ENCODE data around the gene CD177.
"Not testable (repeated sequence)": the region's sequence is repeated elsewhere in the genome, so short reads cannot be mapped to it uniquely, and the experiment has no call there.

The CD177 gene

DNA sequence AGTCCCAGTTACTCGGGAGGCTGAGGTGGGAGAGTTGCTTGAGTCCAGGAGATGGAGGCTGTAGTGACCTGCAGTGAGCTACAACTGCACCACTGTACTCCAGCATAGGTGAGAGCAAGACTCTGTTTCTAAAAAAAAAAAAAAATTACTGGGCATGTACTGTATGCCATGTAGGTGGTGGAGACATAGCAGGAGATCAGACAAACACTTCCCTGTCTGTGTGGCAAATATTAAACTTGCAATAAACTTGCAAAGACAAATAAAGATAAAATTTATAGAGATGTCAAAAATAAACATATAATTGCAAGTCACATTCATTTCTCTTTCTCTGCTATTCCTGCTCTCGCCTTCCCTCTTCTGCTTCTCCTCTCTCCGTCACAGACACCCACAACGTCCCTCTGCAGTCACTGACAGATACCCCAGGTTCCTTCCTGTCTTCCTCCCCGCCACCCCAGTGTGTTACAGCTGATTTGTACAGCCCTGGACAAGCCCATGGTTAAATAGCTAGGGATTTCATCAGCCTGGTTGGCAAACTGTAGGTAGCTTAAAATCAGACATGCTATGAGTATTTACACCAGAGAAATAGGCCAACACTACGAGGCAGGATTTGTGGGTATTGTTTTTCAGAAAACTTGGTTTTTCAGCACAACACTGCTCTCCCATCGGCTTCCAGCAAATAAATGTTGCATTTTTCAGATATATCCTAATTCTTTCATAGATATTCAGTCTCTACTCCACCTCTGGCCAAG, 1.3 kb upstream of the CD177 start:
- Mint-ChIP-seq H3K9me3 (no peaks in the 10 kb centered on the region), H3K27me3 (peaks cover 4% of the 10 kb centered on the region), H3K4me1 (no peaks in the 10 kb centered on the region), H3K4me3 (no peak overlapping the region), H3K36me3 (no peaks in the 10 kb centered on the region), H3K27ac (no peak overlapping the region)

DNA sequence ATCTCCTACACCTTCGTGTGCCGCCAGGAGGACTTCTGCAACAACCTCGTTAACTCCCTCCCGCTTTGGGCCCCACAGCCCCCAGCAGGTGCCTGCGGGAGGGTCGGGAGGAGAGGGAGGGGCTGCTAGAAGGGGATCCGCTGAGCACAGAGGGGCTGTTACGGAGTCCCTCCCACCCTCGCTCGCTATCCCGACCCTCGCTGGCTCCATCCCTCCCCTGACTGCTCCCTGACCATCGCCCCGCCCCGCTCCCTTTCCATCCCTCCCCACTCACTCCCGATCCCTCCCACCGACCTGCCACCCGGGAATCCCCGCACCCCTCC, 780 bp downstream of the CD177 start:
- Mint-ChIP-seq H3K36me3 (no peaks in the 10 kb centered on the region), H3K4me3 (no peak overlapping the region), H3K9me3 (no peaks in the 10 kb centered on the region), H3K27ac (no peak overlapping the region), H3K4me1 (no peaks in the 10 kb centered on the region), H3K27me3 (peaks cover 3% of the 10 kb centered on the region)

DNA sequence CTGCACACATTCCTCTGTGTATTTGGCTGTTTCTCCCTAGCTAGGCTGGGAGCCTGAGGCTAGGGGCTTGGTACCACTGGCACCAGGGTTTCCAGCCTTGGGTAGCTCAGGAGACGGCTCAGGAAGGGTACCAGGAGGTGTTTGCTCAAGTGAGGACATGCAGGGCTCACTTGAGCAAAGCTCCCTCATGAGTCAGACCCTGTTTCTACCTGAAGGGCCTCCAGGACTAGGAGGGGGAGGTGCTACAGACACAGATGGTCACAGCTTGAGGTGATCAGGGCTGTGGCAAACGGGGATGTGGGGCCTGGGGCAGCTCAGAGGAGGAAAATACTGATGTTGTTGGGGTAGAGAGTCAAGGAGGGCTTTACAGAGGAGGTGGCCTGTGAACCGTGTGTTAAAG, 3.3 kb downstream of the CD177 start:
- not testable (repeated sequence) for H3K27me3 Mint-ChIP-seq, H3K9me3 Mint-ChIP-seq, H3K4me3 Mint-ChIP-seq, H3K4me1 Mint-ChIP-seq, H3K36me3 Mint-ChIP-seq, H3K27ac Mint-ChIP-seq

DNA sequence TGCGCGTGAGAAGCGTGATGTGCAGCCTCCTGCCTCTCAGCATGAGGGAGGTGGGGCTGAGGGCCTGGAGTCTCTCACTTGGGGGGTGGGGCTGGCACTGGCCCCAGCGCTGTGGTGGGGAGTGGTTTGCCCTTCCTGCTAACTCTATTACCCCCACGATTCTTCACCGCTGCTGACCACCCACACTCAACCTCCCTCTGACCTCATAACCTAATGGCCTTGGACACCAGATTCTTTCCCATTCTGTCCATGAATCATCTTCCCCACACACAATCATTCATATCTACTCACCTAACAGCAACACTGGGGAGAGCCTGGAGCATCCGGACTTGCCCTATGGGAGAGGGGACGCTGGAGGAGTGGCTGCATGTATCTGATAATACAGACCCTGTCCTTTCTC, 8.7 kb downstream of the CD177 start:
- H3K27ac Mint-ChIP-seq = no peak overlapping the region
- peaks cover 6% of the 10 kb centered on the region for H3K27me3 Mint-ChIP-seq
- H3K4me1 Mint-ChIP-seq = no peaks in the 10 kb centered on the region
- H3K4me3 Mint-ChIP-seq = no peak overlapping the region
- H3K36me3 Mint-ChIP-seq = no peaks in the 10 kb centered on the region
- no peaks in the 10 kb centered on the region for H3K9me3 Mint-ChIP-seq

DNA sequence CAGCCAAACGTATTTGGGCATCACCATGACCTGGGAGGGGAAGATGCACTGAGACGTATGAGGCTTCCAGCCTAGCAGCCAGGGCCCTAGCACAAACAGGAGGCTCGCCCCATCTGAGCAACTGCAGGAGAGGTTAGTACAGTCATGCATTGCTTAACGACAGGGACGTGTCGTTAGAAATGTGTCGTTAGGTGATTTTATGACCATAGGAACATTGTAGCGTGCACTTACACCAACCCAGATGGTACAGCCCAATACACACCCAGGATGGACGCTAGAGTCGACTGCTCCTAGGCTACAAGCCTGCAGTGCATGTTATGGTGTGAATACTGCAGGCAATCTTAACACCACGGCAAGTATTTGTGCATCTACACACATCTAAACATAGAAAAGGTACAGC, 9.3 kb downstream of the CD177 start:
- Mint-ChIP-seq H3K36me3 (no peaks in the 10 kb centered on the region), H3K4me1 (no peaks in the 10 kb centered on the region), H3K27me3 (peaks cover 6% of the 10 kb centered on the region), H3K27ac (no peak overlapping the region), H3K9me3 (no peaks in the 10 kb centered on the region), H3K4me3 (no peak overlapping the region)

DNA sequence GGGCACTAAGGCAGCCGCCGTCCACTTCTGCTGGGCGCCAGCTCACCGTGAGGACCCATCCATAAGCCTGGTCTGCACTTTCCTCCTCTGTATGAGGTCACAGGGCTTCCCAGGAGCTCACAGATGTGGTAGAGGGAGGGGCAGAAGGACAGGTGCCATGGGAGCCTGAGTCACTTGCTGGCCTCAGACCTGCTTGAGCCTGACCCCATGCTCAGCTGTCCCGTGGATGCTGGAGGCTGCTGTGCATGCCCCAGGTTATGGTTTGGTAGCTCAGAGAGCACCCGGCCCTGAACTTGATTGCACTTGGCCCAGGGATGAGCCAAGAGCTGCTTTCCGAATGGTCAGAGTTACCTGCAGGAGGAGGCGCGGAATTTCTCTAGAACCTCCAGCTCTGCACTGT, 12.2 kb downstream of the CD177 start:
- not testable (repeated sequence) for H3K27me3 Mint-ChIP-seq, H3K9me3 Mint-ChIP-seq, H3K4me1 Mint-ChIP-seq, H3K4me3 Mint-ChIP-seq, H3K36me3 Mint-ChIP-seq, H3K27ac Mint-ChIP-seq

DNA sequence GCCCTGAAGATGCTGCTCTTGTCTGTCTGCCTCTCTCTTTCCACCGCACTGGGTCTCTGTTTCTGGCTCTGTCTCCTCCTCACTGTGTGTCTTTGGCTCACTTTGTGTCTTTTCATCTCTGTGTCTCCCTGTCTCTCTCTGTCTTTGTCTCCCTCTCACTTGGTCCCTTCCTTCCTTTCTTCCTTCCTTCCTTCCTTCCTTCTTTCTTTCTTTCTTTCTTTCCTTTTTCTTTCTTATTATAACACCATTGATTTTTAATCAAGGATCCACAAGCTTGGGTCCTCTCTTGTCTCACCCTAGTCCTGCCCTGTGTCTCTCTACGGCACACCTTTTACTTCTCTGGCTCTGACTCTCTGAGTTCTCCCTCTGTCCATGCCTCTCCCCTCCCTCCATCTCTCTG, 14.3 kb downstream of the CD177 start:
- H3K27me3 Mint-ChIP-seq = peaks cover 9% of the 10 kb centered on the region
- no peak overlapping the region for H3K4me3 Mint-ChIP-seq
- no peaks in the 10 kb centered on the region for H3K36me3 Mint-ChIP-seq
- H3K4me1 Mint-ChIP-seq = no peaks in the 10 kb centered on the region
- H3K9me3 Mint-ChIP-seq = no peaks in the 10 kb centered on the region
- H3K27ac Mint-ChIP-seq = no peak overlapping the region

DNA sequence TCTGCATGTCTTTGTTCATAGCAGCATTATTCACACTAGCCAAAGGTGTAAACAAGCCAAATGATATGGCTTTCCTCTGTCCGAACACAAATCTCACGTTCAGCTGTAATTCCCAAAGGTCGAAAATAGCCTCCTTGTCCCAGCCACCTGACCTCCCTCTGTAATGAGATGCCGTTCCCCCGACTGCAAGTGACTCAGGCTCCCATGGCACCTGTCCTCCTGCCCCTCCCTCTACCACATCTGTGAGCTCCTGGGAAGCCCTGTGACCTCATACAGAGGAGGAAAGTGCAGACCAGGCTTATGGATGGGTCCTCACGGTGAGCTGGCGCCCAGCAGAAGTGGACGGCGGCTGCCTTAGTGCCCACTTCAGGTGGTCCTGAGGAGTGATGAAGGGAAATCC, 15.4 kb downstream of the CD177 start:
- not testable (repeated sequence) for H3K4me3 Mint-ChIP-seq, H3K27me3 Mint-ChIP-seq, H3K27ac Mint-ChIP-seq, H3K9me3 Mint-ChIP-seq, H3K36me3 Mint-ChIP-seq, H3K4me1 Mint-ChIP-seq

DNA sequence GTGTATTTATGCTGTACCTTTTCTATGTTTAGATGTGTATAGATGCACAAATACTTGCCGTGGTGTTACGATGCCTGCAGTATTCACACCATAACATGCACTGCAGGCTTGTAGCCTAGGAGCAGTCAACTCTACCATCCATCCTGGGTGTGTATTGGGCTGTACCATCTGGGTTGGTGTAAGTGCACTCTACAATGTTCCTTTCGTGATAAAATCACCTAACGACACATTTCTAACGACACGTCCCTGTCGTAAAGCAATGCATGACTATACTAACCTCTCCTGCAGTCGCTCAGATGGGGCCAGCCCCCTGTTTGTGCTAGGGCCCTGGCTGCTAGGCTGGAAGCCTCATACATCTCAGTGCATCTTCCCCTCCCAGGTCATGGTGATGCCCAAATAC, 18.4 kb downstream of the CD177 start:
- peaks cover 4% of the 10 kb centered on the region for H3K27me3 Mint-ChIP-seq
- H3K4me3 Mint-ChIP-seq = no peak overlapping the region
- H3K27ac Mint-ChIP-seq = no peak overlapping the region
- H3K9me3 Mint-ChIP-seq = no peaks in the 10 kb centered on the region
- H3K4me1 Mint-ChIP-seq = no peaks in the 10 kb centered on the region
- H3K36me3 Mint-ChIP-seq = no peaks in the 10 kb centered on the region

DNA sequence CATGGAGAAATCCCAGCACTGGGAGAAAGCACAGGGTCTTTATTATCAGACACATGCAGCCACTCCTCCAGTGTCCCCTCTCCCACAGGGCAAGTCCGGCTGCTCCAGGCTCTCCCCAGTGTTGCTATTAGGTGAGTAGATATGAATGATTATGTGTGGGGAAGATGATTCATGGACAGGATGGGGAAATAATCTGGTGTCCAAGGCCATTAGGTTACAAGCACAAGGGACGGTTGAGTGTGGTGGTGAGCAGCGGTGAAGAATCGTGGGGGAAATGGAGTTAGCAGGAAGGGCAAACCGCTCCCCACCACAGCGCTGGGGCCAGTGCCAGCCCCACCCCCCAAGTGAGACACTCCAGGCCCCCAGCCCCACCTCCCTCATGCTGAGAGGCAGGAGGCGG, 19.0 kb downstream of the CD177 start:
- no peaks in the 10 kb centered on the region for H3K4me1 Mint-ChIP-seq
- no peak overlapping the region for H3K27ac Mint-ChIP-seq
- no peaks in the 10 kb centered on the region for H3K9me3 Mint-ChIP-seq
- no peak overlapping the region for H3K4me3 Mint-ChIP-seq
- no peaks in the 10 kb centered on the region for H3K36me3 Mint-ChIP-seq
- H3K27me3 Mint-ChIP-seq = peaks cover 4% of the 10 kb centered on the region

DNA sequence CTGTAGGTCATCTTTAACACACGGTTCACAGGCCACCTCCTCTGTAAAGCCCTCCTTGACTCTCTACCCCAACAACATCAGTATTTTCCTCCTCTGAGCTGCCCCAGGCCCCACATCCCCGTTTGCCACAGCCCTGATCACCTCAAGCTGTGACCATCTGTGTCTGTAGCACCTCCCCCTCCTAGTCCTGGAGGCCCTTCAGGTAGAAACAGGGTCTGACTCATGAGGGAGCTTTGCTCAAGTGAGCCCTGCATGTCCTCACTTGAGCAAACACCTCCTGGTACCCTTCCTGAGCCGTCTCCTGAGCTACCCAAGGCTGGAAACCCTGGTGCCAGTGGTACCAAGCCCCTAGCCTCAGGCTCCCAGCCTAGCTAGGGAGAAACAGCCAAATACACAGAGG, 24.1 kb downstream of the CD177 start:
- H3K36me3 Mint-ChIP-seq, H3K27ac Mint-ChIP-seq, H3K4me3 Mint-ChIP-seq, H3K4me1 Mint-ChIP-seq, H3K9me3 Mint-ChIP-seq, H3K27me3 Mint-ChIP-seq: not testable (repeated sequence)

DNA sequence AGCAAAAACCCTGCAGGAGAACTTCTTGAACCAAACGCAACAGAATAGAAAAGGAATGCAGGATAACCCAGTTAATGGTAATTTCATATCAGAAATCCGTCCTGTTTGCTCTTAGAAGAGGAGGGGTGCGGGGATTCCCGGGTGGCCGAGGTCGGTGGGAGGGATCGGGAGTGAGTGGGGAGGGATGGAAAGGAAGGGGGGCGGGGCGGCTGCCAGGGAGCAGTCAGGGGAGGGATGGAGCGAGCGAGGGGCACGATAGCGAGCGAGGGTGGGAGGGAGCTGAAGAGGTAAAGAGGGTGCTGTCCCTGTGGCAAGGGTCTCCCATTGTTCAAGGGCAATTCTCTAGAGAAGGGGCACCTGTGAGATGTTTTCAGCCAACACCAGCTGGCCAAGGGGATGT, 26.5 kb downstream of the CD177 start:
- no peak overlapping the region for H3K4me3 Mint-ChIP-seq

DNA sequence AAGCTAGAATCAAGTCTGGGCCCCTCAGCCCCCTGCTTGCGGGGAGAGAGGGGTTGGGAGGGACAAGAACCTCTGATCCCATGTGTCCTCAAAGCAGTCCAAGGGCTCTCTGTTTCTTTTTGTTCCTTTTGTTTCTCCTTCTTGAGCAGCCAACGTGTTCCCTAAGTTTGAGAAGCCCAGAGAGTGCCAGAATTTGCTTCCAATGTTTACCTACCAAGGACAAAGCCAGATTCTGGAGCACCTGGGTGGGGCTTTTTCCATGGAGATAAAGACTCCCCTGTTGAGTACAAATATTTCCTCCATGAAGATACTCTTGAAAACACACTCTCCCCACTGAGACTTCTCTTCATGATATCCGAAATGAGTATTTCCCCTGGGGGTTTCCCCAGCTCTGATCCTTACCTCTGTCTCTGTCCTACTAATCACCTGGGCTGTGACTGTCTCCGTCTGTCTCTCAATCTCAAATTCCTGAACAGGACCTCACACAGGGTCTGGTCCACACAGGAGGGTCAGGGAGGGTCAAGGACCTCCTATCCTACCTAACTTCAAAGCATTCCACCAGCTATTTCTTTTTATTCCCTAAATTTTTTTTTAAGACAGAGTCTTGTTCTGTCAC, 27.4 kb downstream of the CD177 start:
- Mint-ChIP-seq H3K4me1 (no peaks in the 10 kb centered on the region), H3K27me3 (no peaks in the 10 kb centered on the region), H3K4me3 (no peak overlapping the region), H3K27ac (no peak overlapping the region), H3K36me3 (no peaks in the 10 kb centered on the region), H3K9me3 (no peaks in the 10 kb centered on the region)

More for the DNA sequence above, 26.5 kb downstream of the CD177 start:
- Mint-ChIP-seq H3K27me3 (no peaks in the 10 kb centered on the region), H3K36me3 (no peaks in the 10 kb centered on the region), H3K27ac (no peak overlapping the region), H3K9me3 (no peaks in the 10 kb centered on the region), H3K4me1 (no peaks in the 10 kb centered on the region)

DNA sequence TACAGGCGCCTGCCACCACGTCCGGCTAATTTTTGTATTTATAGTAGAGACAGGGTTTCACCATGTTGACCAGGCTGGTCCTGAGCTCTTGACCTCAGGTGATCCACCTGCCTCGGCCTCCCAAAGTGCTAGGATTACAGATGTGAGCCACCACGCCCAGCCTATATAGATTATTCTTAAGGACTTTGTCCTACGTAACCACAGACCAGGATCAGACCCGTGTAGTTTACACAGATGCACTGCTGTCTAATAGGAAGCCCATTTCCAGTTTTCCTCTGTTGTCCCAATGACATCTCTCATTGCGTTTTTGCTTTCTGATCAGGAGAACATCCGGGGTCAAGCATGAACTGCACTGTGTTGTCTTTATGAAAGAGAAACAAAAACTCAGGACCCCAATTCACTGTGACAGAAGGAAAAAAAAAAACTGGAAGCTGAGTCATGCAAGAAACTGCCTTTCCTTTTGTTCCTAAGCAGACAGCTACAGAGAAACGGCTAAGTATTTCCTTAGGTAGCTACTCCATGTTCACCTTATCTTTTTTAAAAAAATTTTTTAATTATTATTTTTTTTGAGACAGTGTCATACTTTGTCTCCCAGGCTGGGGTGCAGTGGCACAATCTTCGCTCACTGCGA, 29.2 kb downstream of the CD177 start:
- not testable (repeated sequence) for H3K4me1 Mint-ChIP-seq, H3K27ac Mint-ChIP-seq, H3K27me3 Mint-ChIP-seq, H3K4me3 Mint-ChIP-seq, H3K36me3 Mint-ChIP-seq, H3K9me3 Mint-ChIP-seq

DNA sequence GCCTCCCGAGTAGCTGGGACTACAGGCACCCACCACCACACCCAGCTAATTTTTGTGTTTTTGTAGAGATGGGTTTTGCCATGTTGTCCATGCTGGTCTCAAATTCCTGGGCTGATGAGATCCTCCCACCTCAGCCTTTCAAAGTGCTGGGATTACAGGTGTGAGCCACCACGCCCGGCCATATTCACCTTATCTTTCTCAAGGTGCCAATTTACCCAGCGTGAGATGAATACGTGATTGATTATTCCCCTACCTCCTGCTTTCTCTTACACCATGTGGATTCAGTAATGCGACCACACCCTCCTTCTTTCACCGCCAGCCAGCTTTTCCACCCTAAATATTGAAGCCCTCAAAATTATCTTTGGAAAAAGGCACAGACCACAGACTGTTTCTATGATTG, 29.8 kb downstream of the CD177 start:
- H3K36me3 Mint-ChIP-seq, H3K27me3 Mint-ChIP-seq, H3K4me1 Mint-ChIP-seq, H3K9me3 Mint-ChIP-seq, H3K27ac Mint-ChIP-seq, H3K4me3 Mint-ChIP-seq: not testable (repeated sequence)

DNA sequence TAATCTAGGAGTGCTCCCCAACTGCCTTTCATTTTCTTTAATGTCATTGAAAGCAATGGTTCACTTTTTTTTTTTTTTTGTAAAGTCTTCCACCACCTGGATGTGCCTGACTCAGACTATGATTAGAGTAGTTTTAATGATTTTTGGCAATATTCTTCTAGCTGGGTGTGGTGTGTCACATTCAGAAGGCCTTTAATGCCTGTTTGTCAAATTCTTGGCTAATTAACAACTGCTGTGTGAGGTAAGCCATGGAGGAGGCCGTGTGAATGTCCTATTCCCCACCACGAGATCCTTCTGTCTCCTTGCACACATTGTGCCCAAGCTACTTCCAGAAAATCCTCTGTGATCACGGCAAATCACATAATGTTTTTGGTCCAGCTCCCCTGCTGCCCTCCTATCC, 30.3 kb downstream of the CD177 start:
- not testable (repeated sequence) for H3K36me3 Mint-ChIP-seq, H3K9me3 Mint-ChIP-seq, H3K27ac Mint-ChIP-seq, H3K4me1 Mint-ChIP-seq, H3K27me3 Mint-ChIP-seq, H3K4me3 Mint-ChIP-seq
